ENCODE results near the gene PLCB4.

The PLCB4 gene

DNA sequence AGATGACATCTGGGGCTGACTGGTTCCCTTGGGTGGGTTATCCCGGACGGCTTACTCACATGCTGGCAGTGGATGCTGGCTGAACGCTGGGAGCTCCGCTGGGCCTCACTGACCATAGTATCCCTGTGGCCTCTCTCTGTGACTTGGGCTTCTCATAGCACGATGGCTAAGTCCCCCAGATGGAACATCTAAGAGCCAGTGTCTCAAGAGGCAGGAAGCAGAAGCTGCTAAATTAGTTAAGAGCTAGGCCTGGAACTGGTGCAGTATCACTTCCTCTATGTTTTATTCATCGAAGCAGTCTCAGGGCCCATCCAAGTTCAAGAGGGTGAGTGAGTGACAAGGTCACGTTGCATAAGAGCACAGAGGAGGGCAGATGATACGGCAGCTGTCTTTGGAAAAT is 329.0 kb downstream of the PLCB4 start:
- TF ChIP-seq, protein P1, sequence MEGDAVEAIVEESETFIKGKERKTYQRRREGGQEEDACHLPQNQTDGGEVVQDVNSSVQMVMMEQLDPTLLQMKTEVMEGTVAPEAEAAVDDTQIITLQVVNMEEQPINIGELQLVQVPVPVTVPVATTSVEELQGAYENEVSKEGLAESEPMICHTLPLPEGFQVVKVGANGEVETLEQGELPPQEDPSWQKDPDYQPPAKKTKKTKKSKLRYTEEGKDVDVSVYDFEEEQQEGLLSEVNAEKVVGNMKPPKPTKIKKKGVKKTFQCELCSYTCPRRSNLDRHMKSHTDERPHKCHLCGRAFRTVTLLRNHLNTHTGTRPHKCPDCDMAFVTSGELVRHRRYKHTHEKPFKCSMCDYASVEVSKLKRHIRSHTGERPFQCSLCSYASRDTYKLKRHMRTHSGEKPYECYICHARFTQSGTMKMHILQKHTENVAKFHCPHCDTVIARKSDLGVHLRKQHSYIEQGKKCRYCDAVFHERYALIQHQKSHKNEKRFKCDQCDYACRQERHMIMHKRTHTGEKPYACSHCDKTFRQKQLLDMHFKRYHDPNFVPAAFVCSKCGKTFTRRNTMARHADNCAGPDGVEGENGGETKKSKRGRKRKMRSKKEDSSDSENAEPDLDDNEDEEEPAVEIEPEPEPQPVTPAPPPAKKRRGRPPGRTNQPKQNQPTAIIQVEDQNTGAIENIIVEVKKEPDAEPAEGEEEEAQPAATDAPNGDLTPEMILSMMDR (IDR thresholded peaks at IDR 0.05) = no peak
- no peak overlapping the region for H3K27ac ChIP-seq
- no peak overlapping the region for H3K4me3 ChIP-seq
- no peak for DNase-seq (ENCODE audit: low spot score)

DNA sequence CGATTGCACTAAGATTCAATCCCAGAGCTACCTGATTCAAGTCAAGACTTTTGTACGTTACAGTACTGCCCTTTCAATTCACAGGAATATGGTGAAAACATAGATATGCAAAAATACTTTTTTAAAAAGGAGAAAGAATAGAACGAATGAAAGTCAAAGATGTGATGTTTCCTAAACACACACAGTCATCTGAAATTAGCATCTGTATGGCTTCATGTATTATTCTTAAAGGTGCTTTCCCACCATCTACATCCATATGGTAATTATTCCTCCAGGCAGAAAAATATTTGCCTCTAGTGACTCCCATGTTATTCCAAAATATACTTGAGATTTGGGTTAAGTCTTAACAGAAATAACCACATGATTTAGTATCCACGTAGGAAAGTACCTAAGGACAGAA is 330.0 kb downstream of the PLCB4 start:
- TF ChIP-seq, protein P1 (IDR thresholded peaks at IDR 0.05) = no peak
- H3K27ac ChIP-seq = no peak overlapping the region
- no peak for DNase-seq (ENCODE audit: low spot score)
- no peak overlapping the region for H3K4me3 ChIP-seq

DNA sequence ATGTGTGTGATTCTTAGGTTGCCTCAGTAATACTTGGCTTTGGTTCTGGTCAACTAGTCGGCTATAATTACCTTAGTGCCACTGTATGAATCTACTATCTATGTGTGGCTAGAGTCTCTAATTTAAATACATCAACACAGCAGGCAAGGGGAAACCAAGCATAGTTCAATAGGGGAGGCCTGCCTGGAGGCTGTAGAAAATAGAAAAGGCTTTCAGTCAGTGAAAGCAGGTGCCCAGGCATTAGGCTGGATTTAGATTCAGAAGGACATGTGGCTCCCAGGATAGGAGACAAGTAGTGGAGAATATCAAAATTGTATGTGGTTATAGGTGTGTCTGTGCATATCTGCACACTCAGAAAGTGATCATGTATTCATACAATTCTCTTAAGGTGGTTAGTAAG is 330.4 kb downstream of the PLCB4 start:
- no peak overlapping the region for H3K27ac ChIP-seq
- TF ChIP-seq, protein P1 (IDR thresholded peaks at IDR 0.05) = no peak
- no peak for DNase-seq (ENCODE audit: low spot score)

DNA sequence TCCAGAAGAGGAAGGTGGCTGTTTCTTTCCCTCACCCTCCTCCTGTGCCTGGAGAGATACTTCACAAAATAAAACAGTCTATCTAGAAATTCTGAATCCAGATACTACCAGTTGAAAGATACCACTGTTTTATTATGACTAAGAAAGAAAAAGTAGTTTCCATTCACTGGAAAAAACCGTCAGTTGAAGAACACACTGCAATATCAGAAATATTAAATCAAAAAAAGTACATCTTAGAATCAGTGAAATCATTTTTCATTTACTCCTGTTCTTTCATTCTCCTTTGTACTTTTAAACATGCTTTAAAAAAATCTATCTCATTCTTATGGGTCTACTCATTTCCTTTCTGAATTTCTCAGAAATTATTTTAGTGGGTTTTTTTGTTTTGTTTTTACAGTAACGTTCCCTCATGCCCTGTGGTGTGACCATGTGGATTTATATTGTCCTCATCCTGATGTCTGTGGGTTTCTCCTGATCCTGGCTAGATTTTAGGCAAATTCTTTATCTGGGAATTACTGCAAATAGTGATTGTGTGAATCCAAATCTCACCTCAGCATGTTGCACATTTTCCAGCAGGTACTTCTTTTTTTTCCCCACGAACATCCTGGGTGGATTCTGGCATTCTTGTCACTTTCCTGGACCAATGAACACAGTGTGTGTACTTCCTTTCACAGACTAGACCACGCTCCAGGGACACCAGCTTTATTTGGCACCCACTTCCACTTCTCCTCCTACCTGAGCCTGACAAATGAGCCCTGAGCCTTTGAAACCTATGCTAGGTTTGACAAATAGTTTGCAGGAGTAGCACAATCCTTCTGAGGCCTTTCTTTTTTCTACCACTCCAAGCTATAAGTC is 331.5 kb downstream of the PLCB4 start:
- H3K27ac ChIP-seq = no peak overlapping the region
- TF ChIP-seq, protein P1 (IDR thresholded peaks at IDR 0.05) = no peak
- DNase-seq (ENCODE audit: low spot score) = no peak
- H3K4me3 ChIP-seq = no peak overlapping the region

More for the DNA sequence above, 330.4 kb downstream of the PLCB4 start:
- no peak overlapping the region for H3K4me3 ChIP-seq

DNA sequence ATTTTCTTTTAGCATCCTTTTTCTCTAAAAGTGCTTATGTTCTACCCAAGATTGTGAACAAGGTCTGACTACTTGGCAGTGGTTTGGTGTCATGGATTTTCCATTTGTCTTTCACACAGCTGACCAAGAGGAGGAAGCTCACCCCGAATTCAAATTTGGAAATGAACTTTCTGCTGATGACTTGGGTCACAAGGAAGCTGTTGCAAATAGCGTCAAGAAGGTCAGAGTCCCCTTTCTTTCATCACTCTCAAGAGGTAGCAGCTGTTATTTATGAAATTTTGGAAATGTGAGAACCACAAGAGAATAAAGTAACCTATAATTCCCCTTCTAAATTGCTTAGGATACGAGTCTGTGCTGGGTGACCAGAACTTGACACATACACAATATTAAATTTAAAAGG is 332.5 kb downstream of the PLCB4 start:
- DNase-seq (ENCODE audit: low spot score) = no peak
- Histone ChIP-seq H3K4me3 (no peak overlapping the region), H3K27ac (no peak overlapping the region)
- TF ChIP-seq, protein P1 (IDR thresholded peaks at IDR 0.05) = no peak

DNA sequence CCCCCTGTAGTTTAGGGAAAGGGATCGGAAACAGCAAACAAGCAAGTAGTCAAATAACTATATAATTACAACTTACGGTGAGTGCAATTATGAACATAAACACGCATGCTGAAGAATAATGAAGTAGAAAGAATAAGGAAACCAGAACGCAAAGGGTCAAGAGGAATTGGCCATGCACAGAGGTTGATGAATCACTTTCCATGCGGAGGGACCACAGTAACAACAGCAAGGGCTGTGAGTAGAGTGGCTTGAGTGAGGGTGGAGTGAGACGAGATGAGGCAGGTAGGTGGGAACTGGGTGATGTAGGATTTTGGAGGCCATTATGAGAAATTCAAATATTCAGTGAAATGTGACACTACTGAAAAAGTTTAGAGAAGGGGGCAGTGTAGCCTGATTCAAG is 333.3 kb downstream of the PLCB4 start:
- TF ChIP-seq, protein P1 (IDR thresholded peaks at IDR 0.05) = no peak
- no peak for DNase-seq (ENCODE audit: low spot score)
- Histone ChIP-seq H3K27ac (no peak overlapping the region), H3K4me3 (no peak overlapping the region)

DNA sequence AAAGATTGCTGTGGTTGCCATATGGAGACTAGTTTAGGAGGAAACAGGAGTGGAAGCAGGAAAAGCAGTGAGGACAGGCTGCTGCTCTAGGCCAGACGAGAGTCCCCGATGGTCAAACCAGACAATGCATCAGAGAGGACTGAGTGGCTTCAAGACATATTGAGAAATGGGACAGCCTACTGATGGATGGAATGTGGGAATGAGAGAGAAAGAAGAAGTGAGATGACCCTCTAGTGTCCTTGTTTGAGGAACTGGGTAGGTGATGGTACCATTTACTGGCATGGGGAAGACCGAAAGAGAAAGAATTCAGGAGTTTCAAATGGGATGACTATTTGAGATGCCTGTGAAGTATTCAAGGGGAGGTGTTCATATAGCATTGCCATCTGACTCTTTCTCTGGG is 333.7 kb downstream of the PLCB4 start:
- H3K27ac ChIP-seq = no peak overlapping the region
- no peak overlapping the region for H3K4me3 ChIP-seq
- TF ChIP-seq, protein P1 (IDR thresholded peaks at IDR 0.05) = no peak
- no peak for DNase-seq (ENCODE audit: low spot score)

All from coronary artery (tissue), 2 donors.